Endothelial cell of umbilical vein (primary cell): ENCODE results near the gene DAND5.

Source experiments
- CTCF ChIP-seq, 2 donors: IDR thresholded peaks; 1 replicate in 1 of 2; 2 replicates in 1 of 2; pipeline ENCODE4 v1.5.1; 2011; ENCODE audit warnings: low read length in 2 of 2, mild to moderate bottlenecking in 2 of 2, moderate library complexity in 2 of 2, control low read depth in 1 of 2, inconsistent platforms in 1 of 2, low read depth in 1 of 2; ENCODE audit not compliant: insufficient read depth in 1 of 2; ENCODE audit errors: extremely low read depth in 1 of 2
- EZH2 ChIP-seq: IDR thresholded peaks from 2 replicates; pipeline ENCODE4 v1.6.1; 2012; ENCODE audit warnings: borderline replicate concordance, low read depth, mild to moderate bottlenecking, moderate library complexity, low read length, inconsistent platforms; ENCODE audit not compliant: severe bottlenecking
- MAX ChIP-seq: IDR thresholded peaks from 2 replicates; pipeline ENCODE4 v1.6.1; 2011; ENCODE audit not compliant: insufficient read depth, insufficient read length
- MYC ChIP-seq: IDR thresholded peaks from one replicate; pipeline ENCODE4 v1.6.1; 2011; ENCODE audit warnings: mild to moderate bottlenecking, low read depth, low read length
- POLR2A ChIP-seq: IDR thresholded peaks from 2 replicates; pipeline ENCODE4 v1.6.1; 2012; ENCODE audit warnings: low read depth, mild to moderate bottlenecking, control low read depth, low read length
- POLR2AphosphoS5 ChIP-seq: IDR thresholded peaks from 2 replicates; pipeline ENCODE4 v1.6.1; 2012; ENCODE audit warnings: low read depth, mild to moderate bottlenecking, control low read depth, low read length, moderate library complexity; ENCODE audit not compliant: insufficient read depth

GRCh38 chr19:12983091-12983490 is 13.7 kb downstream of the DAND5 start:
- TF ChIP-seq CTCF (IDR thresholded peaks at IDR 0.05; ENCODE audit: extremely low read depth in 1 of 2, insufficient read depth in 1 of 2, low read depth in 1 of 2, low read length in 2 of 2) = no peak
- TF ChIP-seq POLR2A = no peak
- no peak for TF ChIP-seq MAX
- TF ChIP-seq POLR2AphosphoS5 = no peak
- no peak for TF ChIP-seq MYC
- TF ChIP-seq EZH2 = no peak
